ENCODE data around the gene SPINK9.
"Not testable (repeated sequence)": the region's sequence is repeated elsewhere in the genome, so short reads cannot be mapped to it uniquely, and the experiment has no call there.

The SPINK9 gene

GRCh38 chr5:148335259-148335658 is at the start of gene SPINK9:
Gene SPINK9 (plus strand): TSS chr5:148335559. CDS start chr5:148335614, 55 bp downstream.
- DNase-seq: no peak

GRCh38 chr5:148290271-148291195 is 44.8 kb upstream of the SPINK9 start:
- no peak for DNase-seq

DNA sequence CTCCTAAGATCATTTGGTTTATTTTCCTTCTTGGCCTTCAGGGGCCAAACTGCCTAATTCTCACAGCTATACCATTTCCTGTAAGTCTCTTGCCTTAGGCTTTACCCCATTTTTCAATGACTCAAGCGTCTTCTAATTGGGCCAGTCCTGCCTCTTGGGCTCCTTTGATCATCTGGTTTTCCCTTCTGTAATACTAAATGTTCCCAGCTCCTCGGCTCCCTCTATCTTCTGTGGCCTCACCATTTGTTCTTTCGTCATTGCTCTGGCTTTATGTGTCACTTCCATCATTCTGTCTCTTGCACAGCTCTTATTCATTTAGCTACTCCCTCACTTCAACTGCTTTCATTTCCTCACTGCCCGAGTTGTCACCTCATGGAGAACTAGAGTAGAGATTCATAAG is 37.6 kb upstream of the SPINK9 start:
- no peak for DNase-seq

GRCh38 chr5:148306446-148306845 is 28.9 kb upstream of the SPINK9 start:
- no peak for DNase-seq

DNA sequence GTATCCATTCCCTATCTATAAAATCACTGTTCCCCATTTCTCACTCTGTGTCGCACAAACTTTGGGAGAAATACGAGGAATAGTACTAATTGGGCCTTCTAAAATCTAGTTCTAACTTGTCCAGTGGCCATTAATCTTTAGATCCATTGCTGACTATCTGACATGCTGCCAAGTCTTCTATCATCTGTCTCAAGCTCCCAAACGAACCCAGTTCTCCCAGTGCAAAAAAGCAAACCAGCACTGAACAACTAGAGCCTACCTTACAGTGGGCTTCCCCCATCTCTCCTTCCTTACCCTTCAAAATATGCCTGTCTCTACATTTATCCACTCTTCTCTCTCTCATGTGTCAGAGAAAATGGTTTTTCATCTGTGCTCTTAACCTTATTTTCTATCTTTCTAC is 26.3 kb upstream of the SPINK9 start:
- no peak for DNase-seq

GRCh38 chr5:148309746-148310145 is 25.6 kb upstream of the SPINK9 start:
- no peak for DNase-seq

DNA sequence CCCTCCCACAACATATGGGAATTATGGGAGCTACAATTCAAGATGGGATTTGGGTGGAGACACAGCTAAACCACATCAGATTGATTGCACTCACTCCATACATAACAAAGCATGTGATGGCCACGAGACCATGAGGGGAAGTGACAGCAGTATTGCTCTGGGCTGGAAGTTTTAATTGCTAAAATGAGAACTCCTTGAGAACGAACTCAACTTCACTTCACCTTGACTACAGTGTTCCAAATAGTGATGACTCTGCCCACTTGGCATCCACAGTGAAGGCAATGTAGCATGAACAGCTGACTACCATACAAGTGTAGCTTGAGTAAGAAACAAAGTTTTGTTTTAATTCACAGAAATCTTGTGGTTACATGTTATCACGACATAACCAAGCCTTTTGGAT is 23.9 kb upstream of the SPINK9 start:
- DNase-seq: no peak

DNA sequence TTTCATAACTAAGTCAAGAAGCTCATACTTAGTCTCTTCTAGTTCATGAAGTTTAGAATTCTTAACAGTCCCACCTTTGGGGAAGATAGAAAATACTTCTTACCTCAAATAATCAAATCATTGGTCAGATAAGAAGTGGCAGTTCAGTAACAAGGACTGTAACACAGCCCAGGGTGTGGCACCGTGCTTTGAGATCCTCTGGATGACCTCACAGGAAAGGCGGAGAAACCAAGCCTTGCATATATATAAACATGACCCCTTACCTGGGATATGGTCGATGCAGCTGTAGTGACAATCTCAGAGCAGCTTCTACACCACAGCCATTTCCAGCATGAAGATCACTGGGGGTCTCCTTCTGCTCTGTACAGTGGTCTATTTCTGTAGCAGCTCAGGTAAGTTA is 23.2 kb upstream of the SPINK9 start, which contains the start of gene SPINK7:
Gene SPINK7, plus strand, starts transcription at position 271 of the 400 bp plus-strand sequence. Its CDS starts 61 bp downstream, at position 332.
- no peak for DNase-seq

- no peak for DNase-seq
Observed at GRCh38 chr5:148314187-148314586, 21.2 kb upstream of the SPINK9 start.

- no peak for DNase-seq
Observed at GRCh38 chr5:148314731-148315130, 20.6 kb upstream of the SPINK9 start.

GRCh38 chr5:148320011-148320963 is 15.1 kb upstream of the SPINK9 start:
- DNase-seq: not testable (repeated sequence)

DNA sequence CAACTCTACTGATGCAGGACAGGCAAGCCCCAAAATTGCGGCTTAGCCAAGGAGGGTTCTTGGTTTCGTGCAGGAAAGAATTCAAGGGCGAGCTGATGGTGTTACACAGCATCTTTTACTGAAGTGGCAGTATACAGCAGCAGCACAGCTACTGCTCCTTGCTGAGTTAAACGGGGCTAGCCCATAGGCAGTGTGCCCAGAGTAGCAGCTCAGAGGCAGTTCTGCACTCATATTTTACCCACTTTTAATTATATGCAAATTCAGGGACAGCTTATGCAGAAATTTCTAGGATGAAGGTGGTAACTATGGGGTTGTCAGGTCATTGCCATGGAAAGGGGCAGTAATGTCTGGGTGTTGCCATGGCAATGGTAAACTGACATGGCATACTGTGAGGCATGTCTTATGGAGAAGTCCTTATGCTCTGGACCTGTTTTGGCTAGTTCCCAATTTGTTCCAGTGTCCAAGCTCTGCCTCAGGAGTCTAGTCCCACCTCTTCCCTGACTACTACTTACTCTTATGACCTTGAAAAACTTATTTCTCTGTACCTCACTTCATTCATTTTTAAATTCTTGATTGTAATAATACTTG is 2.0 kb upstream of the SPINK9 start:
- DNase-seq: no peak

GRCh38 chr5:148336704-148337435 is 1.5 kb downstream of the SPINK9 start:
- DNase-seq: no peak

GRCh38 chr5:148342371-148343045 is 7.1 kb downstream of the SPINK9 start:
- DNase-seq: no peak

- DNase-seq: no peak
Observed at GRCh38 chr5:148343046-148343407, 7.7 kb downstream of the SPINK9 start.

DNA sequence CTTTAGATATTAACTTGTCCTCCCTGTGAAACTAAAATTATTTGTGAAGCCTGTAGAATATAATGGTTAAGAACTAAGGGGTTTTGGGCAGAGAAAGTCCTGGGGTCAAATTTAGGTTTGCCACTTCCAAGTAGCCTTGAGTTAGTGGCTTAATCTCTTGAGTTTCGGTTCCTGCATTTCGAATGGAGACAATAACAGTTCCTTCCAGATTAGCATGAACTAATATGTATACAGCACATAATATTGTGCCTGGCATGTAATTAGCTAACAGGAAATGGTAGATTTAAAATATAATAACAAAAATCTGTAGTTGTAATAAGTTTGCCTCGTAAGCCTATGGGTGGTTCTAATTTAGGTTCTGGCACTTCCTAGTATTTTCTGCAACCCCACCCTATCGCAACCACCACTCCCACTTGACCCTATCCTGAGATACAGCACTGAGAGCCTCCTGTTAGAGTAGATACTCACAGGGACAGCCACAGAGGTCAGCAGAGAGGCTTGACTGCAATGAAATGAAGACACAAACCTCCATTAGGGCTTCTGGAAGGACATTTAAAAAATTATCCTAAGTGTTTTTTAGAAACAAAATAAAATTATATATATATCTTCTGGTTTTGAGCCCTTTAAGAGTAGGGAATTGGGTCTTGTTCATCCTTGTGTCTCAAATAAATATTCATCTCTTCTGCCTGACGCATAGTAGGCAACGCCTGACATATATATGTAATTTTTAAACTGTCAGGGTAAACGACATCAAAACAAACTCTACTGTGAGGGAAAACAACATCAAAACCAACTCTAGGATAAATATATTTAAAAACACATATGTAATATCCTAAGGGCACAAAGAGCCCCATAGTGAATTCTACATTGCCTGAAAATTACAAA is 8.5 kb downstream of the SPINK9 start:
- no peak for DNase-seq

DNA sequence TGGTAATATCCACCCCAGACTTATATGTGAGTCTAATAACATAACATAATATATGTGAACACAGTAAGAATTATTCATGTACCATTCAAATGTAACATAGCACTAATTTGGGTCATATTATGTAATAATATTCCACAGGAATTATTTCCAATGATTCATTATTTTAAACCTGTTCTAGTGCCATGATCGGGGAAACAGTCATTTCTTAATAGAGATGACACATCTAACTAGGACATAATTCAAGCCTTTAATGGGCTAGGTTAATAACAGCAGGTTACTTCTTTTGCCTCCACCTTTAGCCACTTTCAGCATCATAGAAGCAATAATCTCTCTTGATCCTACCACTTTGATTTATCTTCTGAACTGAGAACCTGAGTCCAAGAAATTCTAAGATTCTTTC is 12.3 kb downstream of the SPINK9 start:
- DNase-seq: no peak

DNA sequence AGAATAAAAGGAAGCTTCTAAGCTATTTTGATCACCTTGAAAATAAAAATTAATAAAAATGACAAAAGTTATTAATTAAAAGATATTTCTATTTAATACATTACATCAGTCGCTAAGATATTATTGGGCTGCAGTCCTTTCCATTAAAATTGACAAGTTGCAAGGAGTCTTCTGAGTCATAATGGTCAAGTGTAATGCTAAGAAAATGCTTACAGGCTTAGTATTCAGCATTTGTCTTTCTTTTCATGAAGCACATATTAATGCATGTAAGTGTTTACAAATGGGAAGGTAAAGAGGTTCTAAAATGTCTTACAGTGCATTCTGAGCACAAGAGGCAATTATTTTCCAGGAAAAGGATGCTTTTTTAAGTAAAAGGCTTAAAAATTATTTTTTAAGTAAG is 17.3 kb downstream of the SPINK9 start:
- DNase-seq: no peak

DNA sequence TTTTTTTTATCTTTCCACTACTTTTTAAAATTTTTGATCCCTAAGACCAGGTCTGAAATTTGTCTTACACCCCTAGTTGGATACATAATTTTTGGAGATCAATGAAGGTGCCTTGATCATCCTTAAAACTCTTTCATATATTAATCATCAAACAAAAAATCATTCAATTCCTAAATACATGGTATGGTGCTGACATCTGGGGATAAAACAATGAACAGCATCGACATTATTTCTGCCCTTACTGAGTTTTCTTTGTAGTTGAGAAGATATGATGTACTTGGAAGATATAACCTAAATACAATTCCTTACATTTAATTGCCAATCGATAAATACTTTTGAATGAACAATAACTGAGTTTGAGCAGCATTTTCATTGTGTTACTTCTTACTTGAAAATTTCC is 18.3 kb downstream of the SPINK9 start:
- no peak for DNase-seq

DNA sequence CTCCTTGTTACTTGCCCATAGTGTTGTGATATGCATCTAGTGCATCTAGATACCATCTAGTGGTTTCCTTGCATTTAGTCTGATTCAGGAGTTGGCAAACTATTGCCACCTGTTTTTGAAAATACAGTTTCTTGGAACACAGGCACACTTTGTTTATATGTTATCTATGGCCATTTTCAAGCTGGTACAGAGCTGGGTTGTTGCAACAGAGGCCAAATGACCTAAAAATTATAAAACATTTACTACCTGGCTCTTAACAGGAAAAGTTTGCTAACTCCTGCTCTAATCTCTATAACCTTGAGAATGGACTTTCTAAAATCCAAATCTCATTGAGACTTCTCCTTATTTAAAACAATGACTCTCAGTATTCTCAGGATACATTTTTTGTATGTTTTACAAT is 29.0 kb downstream of the SPINK9 start:
- DNase-seq: no peak

- no peak for DNase-seq
Observed at GRCh38 chr5:148368299-148368698, 32.9 kb downstream of the SPINK9 start.
